Thoracic aorta (tissue), 2 donors: Measurements from ENCODE around the gene ZBTB11. TPM values are rescaled to one million over a fixed set of nuclear protein-coding genes. Genes with fewer than 3 reads are reported as not detected.

Experiments used
- ATAC-seq: fragments of 150-250 bp; one replicate; pipeline ENCODE4 v1.8.0; 2017; ENCODE audit warnings: low read depth; ENCODE audit not compliant: insufficient number of reproducible peaks, low FRiP score
- DNase-seq: peaks from one replicate; pipeline ENCODE4 v3.0.0-alpha.2; 2020; ENCODE audit warnings: low spot score
- H3K27ac ChIP-seq, 2 donors: fragments of 200-600 bp; sonication (generic); 1 replicate in 1 of 2; 2 replicates in 1 of 2; pipeline ENCODE4 v1.5.1; 2016; ENCODE audit warnings: mild to moderate bottlenecking in 2 of 2, moderate library complexity in 2 of 2
- H3K27me3 ChIP-seq: fragments of 200-600 bp; sonication (generic); replicated peaks from 2 replicates; pipeline ENCODE4 v1.6.0; 2016; ENCODE audit warnings: mild to moderate bottlenecking; ENCODE audit not compliant: insufficient read depth
- H3K36me3 ChIP-seq: fragments of 200-600 bp; sonication (generic); one replicate; pipeline ENCODE4 v1.5.1; 2016
- H3K4me1 ChIP-seq, 2 donors: fragments of 200-600 bp; sonication (generic); 1 replicate in 1 of 2; 2 replicates in 1 of 2; pipeline versions ENCODE4 v1.5.1 to v1.6.0; 2016; ENCODE audit warnings: low read depth in 2 of 2, mild to moderate bottlenecking in 1 of 2; ENCODE audit not compliant: control insufficient read depth in 1 of 2
- H3K4me3 ChIP-seq: fragments of 200-600 bp; sonication (generic); 2 replicates; pipeline ENCODE4 v1.5.1; 2016; ENCODE audit warnings: mild to moderate bottlenecking
- H3K9me3 ChIP-seq: fragments of 200-600 bp; sonication (generic); 2 replicates; pipeline ENCODE4 v1.5.1; 2016
- CTCF ChIP-seq: fragments of 200-600 bp; sonication (generic); IDR thresholded peaks from one replicate; pipeline ENCODE4 v1.5.1; 2019; ENCODE audit warnings: antibody characterized with exemption
- total RNA-seq, 2 donors: library from RNA; depleted of rRNA; stranded (reverse); fragments of >200 nt; gene quantifications; one replicate each; pipeline versions ENCODE4 v1.1.0 to v1.2.3, GENCODE V29; 2016

Gene ZBTB11
- total RNA-seq, 2 donors from 2014 or later = 17.7 to 26.6 TPM

- no peak for TF ChIP-seq CTCF
- H3K4me3 ChIP-seq = no peak overlapping the region
- H3K27me3 ChIP-seq = no peaks in the 10 kb centered on the region
- no peak for ATAC-seq
- no peaks in the 10 kb centered on the region for H3K36me3 ChIP-seq
- no peaks in the 10 kb centered on the region for H3K4me1 ChIP-seq
- DNase-seq = no peak
- no peak overlapping the region for H3K27ac ChIP-seq
- H3K9me3 ChIP-seq = no peaks in the 10 kb centered on the region
Observed at GRCh38 chr3:101603184-101603583, 73.7 kb downstream of the ZBTB11 start.

GRCh38 chr3:101602731-101603130 is 74.2 kb downstream of the ZBTB11 start:
- Histone ChIP-seq H3K36me3 (no peaks in the 10 kb centered on the region), H3K27ac (no peak overlapping the region), H3K4me3 (no peak overlapping the region), H3K27me3 (no peaks in the 10 kb centered on the region), H3K4me1 (no peaks in the 10 kb centered on the region), H3K9me3 (no peaks in the 10 kb centered on the region)
- DNase-seq = no peak
- TF ChIP-seq CTCF = no peak
- no peak for ATAC-seq

Other genes with a start within 250 kb of the ZBTB11 start
- gene SENP7, start 163.9 kb downstream of the ZBTB11 start, total RNA-seq = 10 to 100 TPM; 23.7 to 55.1 TPM
- 10 to 100 TPM; 11.6 to 20.5 TPM for gene TRMT10C, start 115.3 kb downstream of the ZBTB11 start, total RNA-seq
- 100 to 1,000 TPM in 1 of 2 donors, 10 to 100 TPM in 1; 78.9 to 131 TPM for gene PCNP, start 103.0 kb downstream of the ZBTB11 start, total RNA-seq
- 100 to 1,000 TPM; 633 to 750 TPM for gene RPL24, start 9.6 kb upstream of the ZBTB11 start, total RNA-seq
- gene CEP97, start 47.5 kb upstream of the ZBTB11 start, total RNA-seq = 10 to 100 TPM in 1 of 2 donors, 1 to 10 TPM in 1; 4.7 to 20.1 TPM
- 10 to 100 TPM; 15.7 to 30.7 TPM for gene NXPE3, start 102.1 kb upstream of the ZBTB11 start, total RNA-seq
- 100 to 1,000 TPM; 206 to 225 TPM for gene NFKBIZ, start 172.4 kb upstream of the ZBTB11 start, total RNA-seq